SK-N-SH (cell line): ENCODE results near the gene MATK.

ENCODE experiments used
- EZH2phosphoT487 ChIP-seq: fragments of 200-600 bp; sonication (generic); IDR thresholded peaks from 2 replicates; pipeline ENCODE4 v1.6.1; 2017; ENCODE audit warnings: low read depth, mixed run types, mild to moderate bottlenecking, antibody characterized with exemption, moderate library complexity, borderline replicate concordance
- MXI1 ChIP-seq: IDR thresholded peaks from 2 replicates; pipeline ENCODE4 v1.6.1; 2012; ENCODE audit warnings: mild to moderate bottlenecking, low read depth, low read length, improper control_type of control experiment
- POLR2AphosphoS5 ChIP-seq: IDR thresholded peaks from 2 replicates; pipeline ENCODE4 v1.6.1; 2012; ENCODE audit warnings: low read depth, low read length
- SMC3 ChIP-seq: IDR thresholded peaks from 2 replicates; pipeline ENCODE4 v1.6.1; 2012; ENCODE audit warnings: low read depth, low read length, improper control_type of control experiment
- YY1 ChIP-seq: IDR thresholded peaks from 2 replicates; pipeline ENCODE4 v1.4.0; 2012; ENCODE audit warnings: low read depth, mild to moderate bottlenecking
- TF ChIP-seq, protein P1 (sequence below): IDR thresholded peaks from 2 replicates; pipeline ENCODE4 v1.4.0; 2012; ENCODE audit warnings: low read depth, borderline replicate concordance

DNA sequence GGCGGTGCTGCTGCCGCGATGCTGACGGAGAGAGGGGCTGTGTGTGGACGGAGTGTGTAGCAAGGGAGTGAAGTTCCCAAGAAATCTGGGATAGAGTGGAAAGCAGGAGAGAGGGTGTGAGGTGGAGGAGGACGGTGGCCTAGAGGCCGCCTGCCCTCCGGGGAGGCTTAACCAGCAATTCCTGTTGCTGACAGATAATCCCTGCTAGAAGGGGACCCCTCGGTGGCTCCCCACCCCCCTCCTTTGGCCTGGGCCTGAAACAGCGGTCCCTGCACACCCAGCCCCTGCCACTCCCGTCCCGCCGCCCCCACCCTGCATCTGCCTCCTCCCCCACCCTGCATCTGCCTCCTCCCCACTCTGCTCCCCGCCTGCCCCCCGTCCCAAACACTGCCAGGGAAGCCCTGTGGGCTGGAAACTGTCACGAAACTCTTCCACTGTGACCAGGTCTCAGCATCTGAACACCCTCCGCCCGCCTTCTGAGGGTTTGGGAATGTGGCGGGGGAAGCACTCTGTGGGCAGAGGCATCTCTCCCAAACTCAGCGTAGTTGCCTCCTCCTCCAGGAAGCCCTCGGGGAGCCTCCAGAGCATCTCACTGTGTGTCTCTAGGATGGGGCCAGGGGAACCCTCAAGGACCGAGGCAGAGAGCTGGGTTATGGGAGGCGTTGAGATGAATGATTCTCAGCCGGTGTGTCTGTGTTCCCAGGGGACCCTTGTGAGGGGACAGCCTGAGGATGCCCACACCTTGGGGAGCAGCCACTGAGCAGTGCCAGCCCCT is 17.1 kb upstream of the MATK start:
- TF ChIP-seq POLR2AphosphoS5 (no peak), SMC3 (no peak), MXI1 (no peak), EZH2phosphoT487 (no peak), YY1 (no peak)
- TF ChIP-seq, protein P1, sequence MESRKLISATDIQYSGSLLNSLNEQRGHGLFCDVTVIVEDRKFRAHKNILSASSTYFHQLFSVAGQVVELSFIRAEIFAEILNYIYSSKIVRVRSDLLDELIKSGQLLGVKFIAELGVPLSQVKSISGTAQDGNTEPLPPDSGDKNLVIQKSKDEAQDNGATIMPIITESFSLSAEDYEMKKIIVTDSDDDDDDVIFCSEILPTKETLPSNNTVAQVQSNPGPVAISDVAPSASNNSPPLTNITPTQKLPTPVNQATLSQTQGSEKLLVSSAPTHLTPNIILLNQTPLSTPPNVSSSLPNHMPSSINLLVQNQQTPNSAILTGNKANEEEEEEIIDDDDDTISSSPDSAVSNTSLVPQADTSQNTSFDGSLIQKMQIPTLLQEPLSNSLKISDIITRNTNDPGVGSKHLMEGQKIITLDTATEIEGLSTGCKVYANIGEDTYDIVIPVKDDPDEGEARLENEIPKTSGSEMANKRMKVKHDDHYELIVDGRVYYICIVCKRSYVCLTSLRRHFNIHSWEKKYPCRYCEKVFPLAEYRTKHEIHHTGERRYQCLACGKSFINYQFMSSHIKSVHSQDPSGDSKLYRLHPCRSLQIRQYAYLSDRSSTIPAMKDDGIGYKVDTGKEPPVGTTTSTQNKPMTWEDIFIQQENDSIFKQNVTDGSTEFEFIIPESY = no peak
